GM10847 (cell line): ENCODE data around the gene ENTREP3.

Source experiments
- POLR2A ChIP-seq: IDR thresholded peaks from 2 replicates; pipeline ENCODE4 v1.6.1; 2011; ENCODE audit not compliant: insufficient read length; ENCODE audit errors: extremely low read depth

The ENTREP3 gene

GRCh38 chr1:155255243-155256007, at the start of gene ENTREP3:
TSS of gene ENTREP3 (minus strand) at chr1:155255483. CDS start at chr1:155254877, 606 bp downstream.
- peak; percentile 55 for TF ChIP-seq POLR2A

- no peak for TF ChIP-seq POLR2A
Measured at GRCh38 chr1:155304558-155305063, 49.3 kb upstream of the ENTREP3 start.

- TF ChIP-seq POLR2A: no peak
Measured at GRCh38 chr1:155301342-155301841, 46.1 kb upstream of the ENTREP3 start, which contains the start of gene PKLR. TSS of gene PKLR (minus strand) at chr1:155301438. CDS start at chr1:155301395, 43 bp downstream.

GRCh38 chr1:155300553-155301329, 45.5 kb upstream of the ENTREP3 start:
- TF ChIP-seq POLR2A: no peak

GRCh38 chr1:155300024-155300423, 44.7 kb upstream of the ENTREP3 start:
- no peak for TF ChIP-seq POLR2A

GRCh38 chr1:155297384-155297783, 42.1 kb upstream of the ENTREP3 start:
- TF ChIP-seq POLR2A: no peak

GRCh38 chr1:155296661-155297060, 41.4 kb upstream of the ENTREP3 start:
- no peak for TF ChIP-seq POLR2A

- TF ChIP-seq POLR2A: no peak
Measured at GRCh38 chr1:155295942-155296267, 40.6 kb upstream of the ENTREP3 start.

GRCh38 chr1:155295183-155295941, 40.1 kb upstream of the ENTREP3 start:
- no peak for TF ChIP-seq POLR2A

GRCh38 chr1:155294520-155295182, 39.4 kb upstream of the ENTREP3 start:
- TF ChIP-seq POLR2A: no peak

- TF ChIP-seq POLR2A: no peak
Measured at GRCh38 chr1:155293086-155293749, 37.9 kb upstream of the ENTREP3 start.

- no peak for TF ChIP-seq POLR2A
Measured at GRCh38 chr1:155287987-155288543, 32.8 kb upstream of the ENTREP3 start.

- no peak for TF ChIP-seq POLR2A
Measured at GRCh38 chr1:155286544-155286943, 31.3 kb upstream of the ENTREP3 start.

- TF ChIP-seq POLR2A: no peak
Measured at GRCh38 chr1:155285631-155286044, 30.4 kb upstream of the ENTREP3 start.
